ENCODE results near the gene SH3TC1. TPM values are rescaled to one million over a fixed set of nuclear protein-coding genes. Genes with fewer than 3 reads are reported as not detected.

SH3TC1 gene
- polyA plus RNA-seq, 1 donor (not counting 4 experiments of a cell fraction or from before 2014, with no cell fraction given): 12.3 TPM

DNA sequence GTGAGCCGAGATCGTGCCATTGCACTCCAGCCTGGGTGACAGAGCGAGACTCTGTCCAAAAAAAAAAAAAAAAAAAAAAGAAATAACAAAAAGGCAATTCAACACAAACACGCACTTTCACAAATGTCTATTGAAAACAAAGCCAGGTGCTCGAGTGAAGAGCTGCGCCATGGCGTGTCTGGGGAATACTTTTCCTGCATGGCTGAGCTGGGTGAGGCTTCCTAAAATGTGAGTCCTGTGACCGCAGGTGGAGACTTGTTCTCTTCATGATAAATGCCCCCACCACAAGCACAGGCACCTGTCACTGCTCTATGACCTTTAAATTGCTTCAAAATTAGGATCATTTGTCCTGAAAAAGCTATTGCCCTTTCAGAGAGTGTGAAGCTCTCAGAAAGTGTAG lies 36.5 kb upstream of the SH3TC1 start:
- dilution Hi-C loops (cut with MboI; ENCODE audit: extremely low pct_ligation_motif_present, low sequenced_read_pairs): no loop called here
- Histone ChIP-seq H3K4me2 (ENCODE audit: control insufficient read depth, extremely low read depth, insufficient read depth, low read depth, low read length) (no peak overlapping the region), H2AFZ (ENCODE audit: control insufficient read depth, low read length) (no peak overlapping the region), H3K4me1 (ENCODE audit: control insufficient read depth, extremely low read depth, insufficient read depth, low read length) (peaks cover 31% of the 10 kb centered on the region), H3K36me3 (ENCODE audit: control insufficient read depth in 2 of 2, extremely low read depth in 1 of 2, insufficient read depth in 2 of 2, low read length in 2 of 2) (no peaks in the 10 kb centered on the region), H3K27me3 (ENCODE audit: control insufficient read depth, extremely low read depth, insufficient read depth, low read length) (peaks cover 8% of the 10 kb centered on the region), H3K9ac (ENCODE audit: control insufficient read depth, extremely low read depth, insufficient read depth, low read length) (no peak overlapping the region), H3K27ac (ENCODE audit: control insufficient read depth, insufficient read depth, low read length) (no peak overlapping the region), H3K9me1 (ENCODE audit: control insufficient read depth, extremely low read depth, insufficient read depth, low read length) (no peaks in the 10 kb centered on the region), H3K79me2 (ENCODE audit: control insufficient read depth, insufficient read depth, low read length) (no peaks in the 10 kb centered on the region), H3K9me3 (ENCODE audit: control insufficient read depth, low read depth, low read length) (no peaks in the 10 kb centered on the region), H3K4me3 (ENCODE audit: control insufficient read depth in 2 of 3, extremely low read depth in 1 of 3, insufficient read depth in 2 of 3, low read depth in 1 of 3, low read length in 3 of 3) (no peak overlapping the region), H4K20me1 (ENCODE audit: control insufficient read depth, extremely low read depth, insufficient read depth, low read length) (no peaks in the 10 kb centered on the region)
- DNase-seq (ENCODE audit: low read depth, low spot score) (no peak), FAIRE-seq (no peak)
- no peak for TF ChIP-seq EZH2 (IDR thresholded peaks at IDR 0.05; ENCODE audit: low read length)
- TF ChIP-seq, protein P1, sequence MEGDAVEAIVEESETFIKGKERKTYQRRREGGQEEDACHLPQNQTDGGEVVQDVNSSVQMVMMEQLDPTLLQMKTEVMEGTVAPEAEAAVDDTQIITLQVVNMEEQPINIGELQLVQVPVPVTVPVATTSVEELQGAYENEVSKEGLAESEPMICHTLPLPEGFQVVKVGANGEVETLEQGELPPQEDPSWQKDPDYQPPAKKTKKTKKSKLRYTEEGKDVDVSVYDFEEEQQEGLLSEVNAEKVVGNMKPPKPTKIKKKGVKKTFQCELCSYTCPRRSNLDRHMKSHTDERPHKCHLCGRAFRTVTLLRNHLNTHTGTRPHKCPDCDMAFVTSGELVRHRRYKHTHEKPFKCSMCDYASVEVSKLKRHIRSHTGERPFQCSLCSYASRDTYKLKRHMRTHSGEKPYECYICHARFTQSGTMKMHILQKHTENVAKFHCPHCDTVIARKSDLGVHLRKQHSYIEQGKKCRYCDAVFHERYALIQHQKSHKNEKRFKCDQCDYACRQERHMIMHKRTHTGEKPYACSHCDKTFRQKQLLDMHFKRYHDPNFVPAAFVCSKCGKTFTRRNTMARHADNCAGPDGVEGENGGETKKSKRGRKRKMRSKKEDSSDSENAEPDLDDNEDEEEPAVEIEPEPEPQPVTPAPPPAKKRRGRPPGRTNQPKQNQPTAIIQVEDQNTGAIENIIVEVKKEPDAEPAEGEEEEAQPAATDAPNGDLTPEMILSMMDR (optimal IDR thresholded peaks at IDR 0.05 in 1 of 3, IDR thresholded peaks at IDR 0.05 in 1 of 3, conservative IDR thresholded peaks at IDR 0.05 in 1 of 3; ENCODE audit: extremely low read depth in 1 of 3, insufficient read depth in 2 of 3, low read length in 3 of 3): no peak

DNA sequence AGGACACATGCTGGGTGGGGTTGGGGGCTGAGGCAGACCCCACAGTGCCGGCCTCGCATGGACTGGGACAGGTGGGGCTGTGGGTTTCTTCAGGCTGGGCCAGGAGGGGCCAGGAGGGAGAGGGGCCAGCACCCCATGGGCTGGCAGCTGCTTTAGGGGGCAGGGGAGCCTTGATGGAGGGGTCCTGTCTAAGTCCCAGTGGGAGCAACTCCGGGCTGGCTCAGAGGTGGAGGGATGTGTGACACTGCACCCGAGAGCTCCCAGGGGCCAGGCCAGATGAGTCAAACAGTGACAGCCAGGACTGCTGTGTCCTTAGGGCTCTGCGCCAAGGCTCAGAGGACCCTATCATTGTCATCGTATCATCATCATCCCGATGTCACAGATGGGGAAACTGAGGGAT lies 36.1 kb upstream of the SH3TC1 start:
- no peak overlapping the region for H3K27ac ChIP-seq (ENCODE audit: control insufficient read depth, insufficient read depth, low read length)
- no peaks in the 10 kb centered on the region for H3K36me3 ChIP-seq (ENCODE audit: control insufficient read depth in 2 of 2, extremely low read depth in 1 of 2, insufficient read depth in 2 of 2, low read length in 2 of 2)
- TF ChIP-seq EZH2 (IDR thresholded peaks at IDR 0.05; ENCODE audit: low read length): no peak
- TF ChIP-seq, protein P1 (optimal IDR thresholded peaks at IDR 0.05 in 1 of 3, IDR thresholded peaks at IDR 0.05 in 1 of 3, conservative IDR thresholded peaks at IDR 0.05 in 1 of 3; ENCODE audit: extremely low read depth in 1 of 3, insufficient read depth in 2 of 3, low read length in 3 of 3): no peak
- no peak for FAIRE-seq
- H3K4me2 ChIP-seq (ENCODE audit: control insufficient read depth, extremely low read depth, insufficient read depth, low read depth, low read length): no peak overlapping the region
- no peak overlapping the region for H2AFZ ChIP-seq (ENCODE audit: control insufficient read depth, low read length)
- dilution Hi-C loops (cut with MboI; ENCODE audit: extremely low pct_ligation_motif_present, low sequenced_read_pairs): no loop called here
- H3K27me3 ChIP-seq (ENCODE audit: control insufficient read depth, extremely low read depth, insufficient read depth, low read length): peaks cover 4% of the 10 kb centered on the region
- no peaks in the 10 kb centered on the region for H4K20me1 ChIP-seq (ENCODE audit: control insufficient read depth, extremely low read depth, insufficient read depth, low read length)
- H3K4me3 ChIP-seq (ENCODE audit: control insufficient read depth in 2 of 3, extremely low read depth in 1 of 3, insufficient read depth in 2 of 3, low read depth in 1 of 3, low read length in 3 of 3): no peak overlapping the region
- DNase-seq (ENCODE audit: low read depth, low spot score): no peak
- H3K9me3 ChIP-seq (ENCODE audit: control insufficient read depth, low read depth, low read length): no peaks in the 10 kb centered on the region
- H3K9me1 ChIP-seq (ENCODE audit: control insufficient read depth, extremely low read depth, insufficient read depth, low read length): no peaks in the 10 kb centered on the region
- no peaks in the 10 kb centered on the region for H3K79me2 ChIP-seq (ENCODE audit: control insufficient read depth, insufficient read depth, low read length)
- H3K9ac ChIP-seq (ENCODE audit: control insufficient read depth, extremely low read depth, insufficient read depth, low read length): no peak overlapping the region
- H3K4me1 ChIP-seq (ENCODE audit: control insufficient read depth, extremely low read depth, insufficient read depth, low read length): peaks cover 29% of the 10 kb centered on the region

Data from keratinocyte (primary cell).